ENCODE measurements around the gene MARCHF11.

MARCHF11 gene

DNA sequence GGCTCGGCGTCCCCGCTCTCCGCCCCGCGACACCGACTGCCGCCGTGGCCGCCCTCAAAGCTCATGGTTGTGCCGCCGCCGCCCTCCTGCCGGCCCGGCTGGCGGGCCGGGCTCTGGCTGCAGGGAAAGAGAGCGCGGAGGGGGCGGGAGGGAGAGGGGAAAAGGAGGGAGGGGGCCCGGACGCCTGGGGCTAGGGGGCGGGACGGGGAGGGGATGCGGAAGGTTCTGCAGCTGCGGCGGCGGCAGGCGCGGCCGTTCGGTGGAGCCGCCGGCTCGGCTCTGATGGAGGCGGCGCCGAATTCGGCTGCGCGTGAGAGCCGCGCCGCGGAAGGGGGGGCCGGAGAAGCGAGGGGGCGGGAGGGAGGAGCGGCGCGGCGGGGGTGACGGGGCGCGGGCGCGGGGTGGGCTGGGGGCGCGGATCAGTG lies at the start of gene MARCHF11:
MARCHF11 (minus strand) TSS at position 281 of the 425 bp plus-strand sequence; CDS start at position 65, 216 bp downstream.
- DNase-seq = no peak

DNA sequence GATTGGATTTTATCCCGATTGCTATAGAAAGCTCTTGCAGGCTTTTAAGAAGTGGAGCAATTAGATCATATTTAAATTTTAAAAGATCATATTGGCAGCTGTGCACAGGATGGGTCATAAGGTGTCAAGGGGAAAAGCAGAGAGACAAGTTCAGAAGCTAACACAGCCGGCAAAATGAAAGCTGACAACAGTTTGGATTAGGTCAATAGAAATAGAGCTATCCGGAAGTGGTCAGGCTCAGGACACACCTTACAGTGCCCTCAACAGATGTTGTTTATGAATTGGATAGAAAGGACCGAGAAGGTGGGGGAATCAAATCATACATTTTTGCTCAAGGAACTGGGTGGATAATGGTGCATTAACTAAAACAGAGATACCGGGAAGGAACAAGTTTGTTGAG lies 46.3 kb upstream of the MARCHF11 start:
- no peak for DNase-seq

- DNase-seq = no peak
Observed at GRCh38 chr5:16192311-16192710, 12.7 kb upstream of the MARCHF11 start.

GRCh38 chr5:16180789-16181082 lies 1.1 kb upstream of the MARCHF11 start:
- DNase-seq = no peak

DNA sequence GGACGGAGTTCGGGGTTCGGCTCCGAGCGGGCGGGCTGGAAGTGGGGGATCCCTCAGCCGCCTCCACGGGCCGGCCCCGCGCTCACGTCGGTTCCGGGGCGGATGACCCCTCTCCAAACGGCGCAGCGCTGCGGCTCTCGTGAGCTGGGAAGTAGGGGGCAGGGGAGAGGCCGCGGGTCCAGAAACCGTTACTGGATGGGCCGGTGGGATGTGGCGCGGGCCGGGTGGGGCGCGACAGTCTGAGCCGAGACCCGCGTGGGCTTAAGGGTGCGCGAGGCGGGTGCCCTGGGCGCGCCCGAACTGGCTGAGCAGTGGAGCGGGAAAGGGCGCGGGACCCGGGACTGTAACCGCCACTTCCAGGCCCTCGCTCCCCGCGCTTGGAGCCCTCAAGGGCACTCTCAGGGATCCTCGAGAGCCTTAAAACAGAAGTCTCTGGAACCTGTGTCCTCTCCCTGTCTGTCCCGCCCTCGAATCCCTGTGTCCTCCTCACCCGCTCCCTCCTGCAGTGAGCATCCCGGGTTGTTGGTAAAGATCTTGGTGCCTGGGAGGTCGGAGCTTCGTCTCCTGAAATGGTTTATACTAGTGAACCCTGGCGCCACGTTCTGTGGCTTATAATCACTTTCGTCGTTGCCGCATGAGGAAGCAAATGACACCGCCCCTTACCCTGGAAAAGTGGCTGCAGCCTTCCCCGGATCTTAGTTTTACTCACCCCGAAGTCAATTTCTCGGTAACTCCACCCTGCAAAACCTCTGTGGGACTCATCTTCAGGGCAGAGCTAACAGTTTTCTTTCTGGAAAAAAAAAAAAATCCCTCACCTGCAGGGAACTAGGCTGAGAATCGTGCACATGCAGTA lies 571 bp upstream of the MARCHF11 start:
- no peak for DNase-seq

- DNase-seq = peak; percentile 57
Observed at GRCh38 chr5:16178745-16179372, 732 bp downstream of the MARCHF11 start.

DNA sequence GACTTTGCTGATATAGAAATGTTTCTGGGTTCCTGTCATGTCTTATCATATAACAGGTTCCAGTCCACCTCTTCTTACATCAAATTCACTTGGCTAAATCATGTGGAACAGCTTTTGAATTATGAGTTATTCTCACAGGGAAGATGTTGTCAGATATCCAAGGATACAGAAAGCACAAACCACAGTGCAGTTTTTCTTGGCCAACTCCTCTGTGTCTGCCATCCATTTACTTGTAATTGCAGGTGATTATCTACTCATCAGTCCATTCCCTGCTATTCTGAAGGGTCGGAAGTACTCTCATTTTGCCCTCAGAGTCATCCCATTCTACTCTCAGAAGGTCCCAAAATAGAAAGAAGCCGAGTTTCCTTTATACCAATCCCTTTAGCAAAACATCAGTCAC lies 10.0 kb downstream of the MARCHF11 start:
- DNase-seq = no peak

GRCh38 chr5:16160706-16161105 lies 18.9 kb downstream of the MARCHF11 start:
- DNase-seq = no peak

GRCh38 chr5:16159636-16160035 lies 20.0 kb downstream of the MARCHF11 start:
- no peak for DNase-seq

DNA sequence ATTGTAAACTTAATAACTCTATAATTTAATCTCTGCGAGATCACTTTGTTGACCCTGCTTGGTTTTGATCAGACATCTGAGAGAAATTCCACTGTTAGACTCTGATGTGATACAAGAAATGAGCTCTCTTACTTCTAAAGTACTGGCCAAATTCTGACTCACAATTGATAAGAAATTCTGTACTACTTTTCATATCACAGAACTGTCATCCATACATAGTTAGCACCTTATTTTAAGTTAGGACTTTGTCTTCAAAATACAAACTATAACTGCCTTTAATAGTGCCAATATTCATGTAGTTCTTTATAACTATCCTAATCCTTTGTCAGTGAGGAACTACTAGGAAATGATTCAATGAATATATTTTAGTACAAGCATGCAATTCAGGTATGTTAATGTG lies 23.4 kb downstream of the MARCHF11 start:
- DNase-seq = no peak

GRCh38 chr5:16152601-16153568 lies 26.7 kb downstream of the MARCHF11 start:
- DNase-seq = no peak

- DNase-seq = no peak
Observed at GRCh38 chr5:16149621-16150020, 30.0 kb downstream of the MARCHF11 start.

DNA sequence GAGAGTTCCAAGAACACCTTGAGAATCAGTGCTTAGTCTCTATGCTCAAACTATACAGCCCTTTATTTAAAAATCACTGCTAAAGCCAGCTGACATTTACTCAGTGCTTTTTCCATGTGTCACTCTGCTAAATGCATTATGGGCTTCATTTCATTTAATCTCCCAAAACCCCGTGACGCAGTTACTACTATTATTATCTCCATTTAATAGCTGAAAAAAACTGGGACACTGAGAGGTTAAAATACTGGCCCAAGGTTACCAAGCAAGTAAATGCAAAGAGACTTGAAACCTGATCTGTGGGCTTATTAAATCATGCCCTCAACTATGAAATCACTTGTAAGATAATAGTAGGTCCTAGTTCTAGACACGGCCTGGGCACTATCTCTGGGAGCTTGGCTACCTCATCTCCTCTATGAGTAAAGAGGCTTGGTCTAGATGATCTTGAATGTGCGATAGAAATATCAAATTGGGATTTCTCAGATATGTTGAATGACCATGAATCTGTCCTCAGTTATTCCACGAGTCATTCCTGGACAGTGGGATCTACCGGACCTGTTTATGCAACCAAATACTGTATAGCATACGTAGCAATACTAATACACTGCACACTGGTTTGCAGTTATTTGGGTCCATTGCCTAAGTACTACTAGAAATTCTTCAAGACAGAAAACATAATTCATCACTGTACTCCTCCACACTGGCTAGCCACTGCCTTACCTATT lies 32.3 kb downstream of the MARCHF11 start:
- DNase-seq = no peak

DNA sequence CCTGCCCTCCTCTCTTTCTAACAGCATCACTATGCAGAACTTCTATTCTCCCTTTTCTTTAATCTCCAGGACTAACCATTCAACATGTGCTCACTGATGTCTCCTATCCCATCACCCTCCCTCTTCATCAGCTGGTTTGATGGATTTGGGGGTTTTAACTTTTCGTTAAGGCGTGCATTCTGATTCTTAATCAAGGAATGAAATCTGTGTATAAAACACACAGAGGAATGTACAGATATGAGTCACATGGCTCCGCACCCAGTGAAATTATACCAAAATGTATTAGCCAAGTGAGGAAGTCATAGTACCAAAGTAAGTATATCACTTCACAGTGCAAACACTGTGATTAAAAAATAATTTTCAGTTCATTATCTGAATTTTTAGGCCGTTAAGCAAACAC lies 35.2 kb downstream of the MARCHF11 start:
- DNase-seq = no peak

DNA sequence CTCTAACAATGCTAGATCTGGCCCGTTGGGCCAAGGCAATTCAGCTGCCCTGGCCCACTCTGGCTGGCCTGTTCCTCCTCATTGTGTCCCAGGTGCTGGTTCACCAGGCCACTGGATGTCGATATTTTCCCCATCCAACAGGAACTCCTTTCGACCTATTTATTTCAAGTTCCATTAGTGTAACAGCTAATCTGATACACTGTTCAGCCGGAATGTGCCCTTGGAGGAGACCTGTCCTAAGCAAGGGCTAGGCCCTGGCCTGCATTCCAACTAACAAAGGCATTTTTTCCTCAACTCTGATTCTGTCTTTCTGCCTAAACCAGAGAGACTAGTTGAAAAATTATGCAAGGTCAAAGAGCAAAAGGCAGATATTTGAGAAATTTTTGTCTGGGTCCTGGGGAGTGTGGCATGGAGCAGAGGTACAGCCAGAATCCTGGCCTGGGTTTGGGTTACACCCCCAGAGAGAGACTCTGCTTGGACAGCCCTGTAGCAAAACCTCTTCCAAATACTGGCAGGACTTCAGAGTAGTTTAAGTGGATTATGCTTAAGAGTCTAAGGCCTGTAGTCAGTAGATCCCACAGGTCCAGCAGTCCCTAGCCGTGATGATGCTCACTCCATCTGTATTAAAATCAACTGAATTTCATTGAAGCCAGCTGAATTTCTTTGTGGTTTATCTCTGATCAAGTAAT lies 36.1 kb downstream of the MARCHF11 start:
- no peak for DNase-seq

DNA sequence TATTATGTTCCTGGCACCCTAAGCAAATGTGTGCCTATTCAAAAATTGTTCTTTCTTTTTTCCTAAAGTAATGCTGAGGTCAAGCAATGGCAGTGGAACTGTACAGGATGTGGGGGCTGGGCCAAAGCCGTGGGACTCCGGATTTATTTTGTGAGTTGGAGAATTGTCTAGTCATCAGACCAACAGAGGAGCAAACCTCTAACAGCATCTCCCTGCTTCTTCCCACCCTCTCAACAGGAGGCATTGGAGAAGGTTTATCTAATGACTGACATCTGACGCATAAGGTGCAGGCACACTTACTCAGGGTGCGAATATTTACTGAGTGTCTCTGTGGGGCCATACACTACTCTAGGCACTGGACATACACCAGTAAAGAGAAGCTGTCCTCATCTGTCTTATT lies 38.6 kb downstream of the MARCHF11 start:
- DNase-seq = no peak

GRCh38 chr5:16140417-16140816 lies 39.2 kb downstream of the MARCHF11 start:
- DNase-seq = no peak

- DNase-seq = no peak
Observed at GRCh38 chr5:16137177-16137576, 42.4 kb downstream of the MARCHF11 start.

- DNase-seq = no peak
Observed at GRCh38 chr5:16135506-16135905, 44.1 kb downstream of the MARCHF11 start.

DNA sequence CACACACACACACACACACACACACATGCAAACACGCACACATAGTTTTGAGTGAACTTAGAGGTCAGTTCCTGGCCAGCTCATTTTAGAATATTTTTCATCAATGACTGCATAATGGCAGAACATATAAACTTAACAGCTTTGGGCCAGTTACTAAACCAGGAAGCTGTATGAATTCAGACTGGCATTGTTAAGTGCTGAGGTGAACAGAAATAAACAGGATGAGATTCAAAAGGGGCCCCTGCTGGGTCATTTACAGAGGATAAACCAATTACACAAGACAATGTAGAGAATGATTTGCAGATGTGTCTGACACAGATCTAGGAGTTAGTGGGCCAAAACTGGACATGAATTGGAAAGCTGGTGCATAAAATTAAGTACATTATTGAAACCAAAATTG lies 44.6 kb downstream of the MARCHF11 start:
- no peak for DNase-seq

DNA sequence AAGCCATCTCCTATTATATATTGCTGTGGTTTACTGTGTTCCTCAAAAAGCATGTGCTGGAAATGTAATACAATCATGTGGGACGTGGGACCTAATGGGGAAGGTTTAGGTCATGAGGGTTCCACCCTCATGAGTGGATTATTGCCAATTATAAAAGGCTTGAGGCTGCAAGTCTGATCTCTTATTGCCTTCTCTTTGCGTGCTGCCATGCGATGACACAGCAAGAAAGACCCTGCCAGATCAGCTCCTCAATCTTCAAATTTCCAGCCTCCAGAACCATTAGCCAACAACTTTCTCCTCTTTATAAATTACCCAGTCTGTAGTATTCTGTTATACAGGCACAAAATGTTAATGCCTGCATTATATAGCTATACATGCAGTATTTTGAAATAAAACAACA lies 45.4 kb downstream of the MARCHF11 start:
- DNase-seq = no peak

DNA sequence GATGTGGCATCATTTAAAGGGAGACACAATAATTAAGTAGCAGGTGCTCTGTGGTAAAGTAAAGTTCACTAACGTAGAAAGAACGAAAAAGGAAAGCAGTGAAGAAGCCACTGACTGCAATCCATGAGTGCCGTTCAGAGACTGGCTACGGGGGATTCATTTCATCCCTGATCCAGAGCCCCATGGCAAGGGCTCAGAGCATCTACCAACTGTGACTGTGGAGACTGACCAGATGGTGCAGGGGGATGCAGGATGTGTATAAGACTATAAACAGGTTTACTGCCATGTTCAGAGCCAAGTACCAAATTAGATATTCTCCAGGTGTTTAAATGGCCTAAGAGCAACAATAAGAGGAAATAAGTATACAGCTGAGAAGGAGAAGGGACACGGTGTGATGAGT lies 47.7 kb downstream of the MARCHF11 start:
- no peak for DNase-seq

All from stimulated activated CD8-positive, alpha-beta memory T cell treated with anti-CD3 and anti-CD28 coated beads, Interleukin-4, amount 100 ng/mL, for 48 hours (primary cell).